AG10803 (cell line): Measurements from ENCODE around the gene KCNT2.
A peak's percentile ranks its signal among the peaks of the same experiment; 100 is the strongest.

Source experiments
- DNase-seq: peaks from one replicate; pipeline ENCODE4 v3.0.0; 2010; ENCODE audit warnings: low read depth
- H3K4me3 ChIP-seq: 2 replicates; pipeline ENCODE4 v1.5.1; 2011; ENCODE audit warnings: mild to moderate bottlenecking, low read length, control low read depth
- CTCF ChIP-seq: conservative IDR thresholded peaks from 2 replicates; pipeline ENCODE4 v1.5.1; 2011; ENCODE audit warnings: mild to moderate bottlenecking, low read length, control low read depth, inconsistent platforms

KCNT2 gene

GRCh38 chr1:196259316-196259715 lies 348.9 kb downstream of the KCNT2 start:
- DNase-seq, result no peak
- no peak overlapping the region for H3K4me3 ChIP-seq
- TF ChIP-seq CTCF, result no peak

- no peak for TF ChIP-seq CTCF
- no peak for DNase-seq
- no peak overlapping the region for H3K4me3 ChIP-seq
Measured at GRCh38 chr1:196255762-196256161, 352.5 kb downstream of the KCNT2 start.

GRCh38 chr1:196229546-196229945 lies 378.7 kb downstream of the KCNT2 start:
- no peak for DNase-seq
- TF ChIP-seq CTCF, result no peak
- H3K4me3 ChIP-seq, result no peak overlapping the region

GRCh38 chr1:196214866-196215265 lies 393.4 kb downstream of the KCNT2 start:
- no peak overlapping the region for H3K4me3 ChIP-seq
- no peak for TF ChIP-seq CTCF
- DNase-seq, result peak; percentile 11

- no peak for TF ChIP-seq CTCF
- peak; percentile 83 for DNase-seq
- H3K4me3 ChIP-seq, result no peak overlapping the region
Measured at GRCh38 chr1:196209983-196210382, 398.3 kb downstream of the KCNT2 start.

GRCh38 chr1:196209265-196209664 lies 399.0 kb downstream of the KCNT2 start:
- no peak for TF ChIP-seq CTCF
- no peak overlapping the region for H3K4me3 ChIP-seq
- peak; percentile 25 for DNase-seq

GRCh38 chr1:196207612-196208217 lies 400.5 kb downstream of the KCNT2 start:
- DNase-seq, result no peak
- no peak overlapping the region for H3K4me3 ChIP-seq
- no peak for TF ChIP-seq CTCF
